Measurements from ENCODE around the gene EMX1.
A peak's percentile ranks its signal among the peaks of the same experiment; 100 is the strongest.
"Not testable (repeated sequence)": the region's sequence is repeated elsewhere in the genome, so short reads cannot be mapped to it uniquely, and the experiment has no call there.

Gene EMX1

GRCh38 chr2:72900191-72900825, 17.0 kb upstream of the EMX1 start:
- WGBS (ENCODE audit: insufficient coverage, insufficient read length): no CpG with 5 or more reads among the region's 5 CpGs
- no peak for DNase-seq (ENCODE audit: low read depth, low spot score)
- H3K36me3 ChIP-seq (ENCODE audit: control insufficient read depth, insufficient read depth, low read length): no peaks in the 10 kb centered on the region
- no peaks in the 10 kb centered on the region for H3K9me3 ChIP-seq (ENCODE audit: control insufficient read depth, insufficient read depth, low read length)
- H3K27ac ChIP-seq (ENCODE audit: low read length): no peak overlapping the region
- no peak overlapping the region for H3K4me3 ChIP-seq (ENCODE audit: low read length)
- peaks cover 7% of the 10 kb centered on the region; the same call in 1 of the 2 replicates for H3K27me3 ChIP-seq (ENCODE audit: control insufficient read depth, insufficient read depth, low read length)
- H3K4me1 ChIP-seq (ENCODE audit: control insufficient read depth, insufficient read depth, low read length): no peaks in the 10 kb centered on the region; the same call in 1 of the 2 replicates

DNA sequence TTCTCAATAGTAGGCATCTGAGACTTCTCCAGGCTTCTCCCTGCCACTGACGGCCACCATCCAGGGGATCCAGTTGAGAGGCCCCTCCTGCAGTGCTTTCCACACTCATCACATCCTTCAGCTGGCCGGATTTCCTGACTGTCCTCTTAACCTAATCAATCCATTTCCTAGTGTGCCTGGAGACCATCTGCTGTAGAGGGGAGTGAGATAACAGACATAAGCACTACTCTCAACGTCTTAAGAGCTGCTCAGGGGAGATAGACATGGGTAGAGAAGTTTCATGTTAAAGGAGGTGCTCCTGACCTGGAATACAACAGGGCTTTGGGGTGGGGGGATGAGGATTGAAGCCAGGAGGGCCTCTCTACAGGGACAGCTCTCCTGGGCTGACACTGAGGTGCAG, 15.9 kb upstream of the EMX1 start:
- H3K4me1 ChIP-seq (ENCODE audit: control insufficient read depth, insufficient read depth, low read length): no peaks in the 10 kb centered on the region
- no peak for DNase-seq (ENCODE audit: low read depth, low spot score)
- WGBS (ENCODE audit: insufficient coverage, insufficient read length): no CpG with 5 or more reads among the region's 3 CpGs
- H3K36me3 ChIP-seq (ENCODE audit: control insufficient read depth, insufficient read depth, low read length): no peaks in the 10 kb centered on the region
- no peak overlapping the region for H3K4me3 ChIP-seq (ENCODE audit: low read length)
- H3K27me3 ChIP-seq (ENCODE audit: control insufficient read depth, insufficient read depth, low read length): no peaks in the 10 kb centered on the region; the same call in 1 of the 2 replicates
- no peak overlapping the region for H3K27ac ChIP-seq (ENCODE audit: low read length)
- no peaks in the 10 kb centered on the region for H3K9me3 ChIP-seq (ENCODE audit: control insufficient read depth, insufficient read depth, low read length)

DNA sequence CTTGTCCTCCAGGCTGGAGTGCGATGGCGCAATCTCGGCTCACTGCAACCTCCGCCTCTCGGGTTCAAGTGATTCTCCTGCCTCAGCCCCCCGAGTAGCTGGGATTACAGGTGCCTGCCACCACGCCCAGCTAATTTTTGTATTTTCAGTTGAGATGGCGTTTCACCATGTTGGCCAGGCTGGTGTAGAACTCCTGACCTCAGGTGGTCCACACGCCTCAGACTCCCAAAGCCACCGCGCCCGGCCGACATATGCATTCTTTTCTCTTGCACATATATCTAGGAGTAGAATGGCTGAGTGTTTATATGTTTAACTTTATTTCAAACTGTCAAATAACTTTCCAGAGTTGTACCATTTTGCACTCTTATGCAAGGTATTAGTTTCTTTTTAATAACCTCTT, 9.9 kb upstream of the EMX1 start:
- not testable (repeated sequence) for H3K36me3 ChIP-seq (ENCODE audit: control insufficient read depth, insufficient read depth, low read length); DNase-seq (ENCODE audit: low read depth, low spot score); H3K27ac ChIP-seq (ENCODE audit: low read length); H3K9me3 ChIP-seq (ENCODE audit: control insufficient read depth, insufficient read depth, low read length); H3K27me3 ChIP-seq (ENCODE audit: control insufficient read depth, insufficient read depth, low read length); H3K4me1 ChIP-seq (ENCODE audit: control insufficient read depth, insufficient read depth, low read length); H3K4me3 ChIP-seq (ENCODE audit: low read length)
- no CpG with 5 or more reads among the region's 13 CpGs for WGBS (ENCODE audit: insufficient coverage, insufficient read length)

DNA sequence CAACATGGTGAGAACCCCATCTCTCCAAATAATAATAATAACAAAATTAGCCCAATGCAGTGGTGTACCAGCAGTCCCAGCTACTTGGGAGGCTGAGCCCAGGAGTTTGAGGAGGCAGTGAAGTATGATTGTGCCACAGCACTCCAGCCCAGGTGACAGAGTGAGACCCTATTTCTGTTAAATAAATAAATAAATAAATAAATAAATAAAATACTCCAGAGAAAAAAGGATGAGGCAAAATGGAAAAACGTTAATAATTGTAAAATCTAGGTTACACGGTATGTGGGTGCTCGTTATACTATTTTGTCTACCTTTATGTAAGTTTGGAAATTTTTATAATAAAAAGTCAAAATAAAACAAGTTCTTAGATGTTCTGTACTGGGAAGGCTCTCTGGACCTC, 8.6 kb upstream of the EMX1 start:
- H3K4me1 ChIP-seq (ENCODE audit: control insufficient read depth, insufficient read depth, low read length): no peaks in the 10 kb centered on the region
- H3K4me3 ChIP-seq (ENCODE audit: low read length): no peak overlapping the region
- no peaks in the 10 kb centered on the region for H3K36me3 ChIP-seq (ENCODE audit: control insufficient read depth, insufficient read depth, low read length)
- no CpG with 5 or more reads among the region's 3 CpGs for WGBS (ENCODE audit: insufficient coverage, insufficient read length)
- no peaks in the 10 kb centered on the region for H3K9me3 ChIP-seq (ENCODE audit: control insufficient read depth, insufficient read depth, low read length)
- DNase-seq (ENCODE audit: low read depth, low spot score): no peak
- H3K27ac ChIP-seq (ENCODE audit: low read length): no peak overlapping the region
- peaks cover 17% of the 10 kb centered on the region for H3K27me3 ChIP-seq (ENCODE audit: control insufficient read depth, insufficient read depth, low read length)

DNA sequence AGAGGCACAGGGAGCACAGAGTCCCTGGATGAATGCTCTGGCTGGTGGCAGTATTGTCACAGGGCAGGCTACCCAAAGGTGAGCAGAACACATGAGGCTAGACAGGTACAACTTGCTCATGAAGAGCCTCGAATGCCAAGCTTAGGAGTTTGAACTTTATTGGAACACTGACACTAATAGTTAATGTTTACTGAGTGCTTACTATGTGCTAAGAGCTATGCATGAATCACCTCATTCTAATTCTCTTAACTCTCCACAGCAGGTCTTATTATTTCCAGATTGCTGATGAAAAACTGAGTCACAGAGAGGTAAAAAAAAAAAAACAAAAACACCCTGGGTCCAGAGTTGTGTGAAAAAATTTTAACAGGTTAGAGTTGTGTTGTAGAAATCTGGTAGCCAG, 6.1 kb upstream of the EMX1 start:
- no peak for DNase-seq (ENCODE audit: low read depth, low spot score)
- Histone ChIP-seq H3K4me3 (ENCODE audit: low read length) (no peak overlapping the region), H3K4me1 (ENCODE audit: control insufficient read depth, insufficient read depth, low read length) (peaks cover 8% of the 10 kb centered on the region), H3K27ac (ENCODE audit: low read length) (no peak overlapping the region), H3K9me3 (ENCODE audit: control insufficient read depth, insufficient read depth, low read length) (no peaks in the 10 kb centered on the region), H3K27me3 (ENCODE audit: control insufficient read depth, insufficient read depth, low read length) (peaks cover 34% of the 10 kb centered on the region), H3K36me3 (ENCODE audit: control insufficient read depth, insufficient read depth, low read length) (no peaks in the 10 kb centered on the region)
- no CpG with 5 or more reads among the region's 1 CpG for WGBS (ENCODE audit: insufficient coverage, insufficient read length)

GRCh38 chr2:72913486-72914205, 3.7 kb upstream of the EMX1 start:
- Histone ChIP-seq H3K4me3 (ENCODE audit: low read length) (no peak overlapping the region), H3K36me3 (ENCODE audit: control insufficient read depth, insufficient read depth, low read length) (no peaks in the 10 kb centered on the region), H3K9me3 (ENCODE audit: control insufficient read depth, insufficient read depth, low read length) (no peaks in the 10 kb centered on the region), H3K27ac (ENCODE audit: low read length) (no peak overlapping the region), H3K4me1 (ENCODE audit: control insufficient read depth, insufficient read depth, low read length) (peaks cover 8% of the 10 kb centered on the region), H3K27me3 (ENCODE audit: control insufficient read depth, insufficient read depth, low read length) (peaks cover 51% of the 10 kb centered on the region)
- no peak for DNase-seq (ENCODE audit: low read depth, low spot score)
- no CpG with 5 or more reads among the region's 7 CpGs for WGBS (ENCODE audit: insufficient coverage, insufficient read length)

GRCh38 chr2:72914206-72914559, 3.1 kb upstream of the EMX1 start:
- DNase-seq (ENCODE audit: low read depth, low spot score): no peak
- peaks cover 8% of the 10 kb centered on the region for H3K4me1 ChIP-seq (ENCODE audit: control insufficient read depth, insufficient read depth, low read length)
- H3K27ac ChIP-seq (ENCODE audit: low read length): no peak overlapping the region
- no peaks in the 10 kb centered on the region for H3K9me3 ChIP-seq (ENCODE audit: control insufficient read depth, insufficient read depth, low read length)
- no peak overlapping the region for H3K4me3 ChIP-seq (ENCODE audit: low read length)
- H3K27me3 ChIP-seq (ENCODE audit: control insufficient read depth, insufficient read depth, low read length): peaks cover 53% of the 10 kb centered on the region
- no CpG with 5 or more reads among the region's 7 CpGs for WGBS (ENCODE audit: insufficient coverage, insufficient read length)
- H3K36me3 ChIP-seq (ENCODE audit: control insufficient read depth, insufficient read depth, low read length): no peaks in the 10 kb centered on the region

DNA sequence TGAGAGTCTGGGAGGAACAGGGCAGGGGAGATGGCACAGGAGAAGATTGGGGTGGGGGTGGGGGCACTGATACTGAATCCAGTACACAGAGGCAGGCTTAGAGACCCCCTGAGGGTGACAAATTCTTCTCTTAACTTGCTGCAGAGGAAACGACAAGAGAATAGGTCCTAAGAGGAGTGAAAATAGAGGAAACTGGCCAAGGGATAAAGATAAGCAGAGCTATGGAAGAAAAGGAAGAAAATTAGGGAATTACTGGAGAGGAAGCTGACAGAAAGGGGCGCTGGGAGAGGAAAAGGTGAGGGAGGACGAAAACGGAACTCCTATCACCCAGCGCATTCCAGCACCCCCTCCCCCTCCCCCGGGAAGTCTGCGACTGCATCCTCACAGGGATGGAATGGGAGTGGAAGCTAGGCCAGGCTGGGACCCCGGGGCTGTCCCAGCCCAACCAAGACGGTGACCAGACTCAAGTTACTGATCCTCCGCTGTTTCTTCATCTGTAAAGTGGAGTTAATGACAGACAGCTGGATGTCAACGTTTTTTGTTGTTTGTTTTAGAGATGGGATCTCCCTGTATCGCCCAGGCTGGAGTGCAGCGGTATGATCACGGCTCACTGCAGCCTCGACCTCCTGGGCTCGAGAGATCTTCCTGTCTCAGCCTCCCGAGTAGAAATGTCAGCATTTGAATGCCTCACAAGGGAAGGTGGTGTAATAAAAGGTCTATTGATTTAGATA, 2.6 kb upstream of the EMX1 start:
- Histone ChIP-seq H3K27ac (ENCODE audit: low read length) (no peak overlapping the region), H3K9me3 (ENCODE audit: control insufficient read depth, insufficient read depth, low read length) (no peaks in the 10 kb centered on the region), H3K36me3 (ENCODE audit: control insufficient read depth, insufficient read depth, low read length) (no peaks in the 10 kb centered on the region), H3K4me3 (ENCODE audit: low read length) (no peak overlapping the region), H3K4me1 (ENCODE audit: control insufficient read depth, insufficient read depth, low read length) (peaks cover 8% of the 10 kb centered on the region), H3K27me3 (ENCODE audit: control insufficient read depth, insufficient read depth, low read length) (peaks cover 59% of the 10 kb centered on the region)
- WGBS (ENCODE audit: insufficient coverage, insufficient read length): no CpG with 5 or more reads among the region's 17 CpGs
- DNase-seq (ENCODE audit: low read depth, low spot score): no peak

GRCh38 chr2:72915320-72915906, 1.9 kb upstream of the EMX1 start:
- Histone ChIP-seq H3K36me3 (ENCODE audit: control insufficient read depth, insufficient read depth, low read length) (no peaks in the 10 kb centered on the region), H3K4me1 (ENCODE audit: control insufficient read depth, insufficient read depth, low read length) (peaks cover 8% of the 10 kb centered on the region), H3K9me3 (ENCODE audit: control insufficient read depth, insufficient read depth, low read length) (no peaks in the 10 kb centered on the region), H3K4me3 (ENCODE audit: low read length) (peak overlapping the region; percentile 36; the same call in 1 of the 2 replicates), H3K27me3 (ENCODE audit: control insufficient read depth, insufficient read depth, low read length) (peaks cover 64% of the 10 kb centered on the region), H3K27ac (ENCODE audit: low read length) (no peak overlapping the region)
- no peak for DNase-seq (ENCODE audit: low read depth, low spot score)
- no CpG with 5 or more reads among the region's 26 CpGs for WGBS (ENCODE audit: insufficient coverage, insufficient read length)

DNA sequence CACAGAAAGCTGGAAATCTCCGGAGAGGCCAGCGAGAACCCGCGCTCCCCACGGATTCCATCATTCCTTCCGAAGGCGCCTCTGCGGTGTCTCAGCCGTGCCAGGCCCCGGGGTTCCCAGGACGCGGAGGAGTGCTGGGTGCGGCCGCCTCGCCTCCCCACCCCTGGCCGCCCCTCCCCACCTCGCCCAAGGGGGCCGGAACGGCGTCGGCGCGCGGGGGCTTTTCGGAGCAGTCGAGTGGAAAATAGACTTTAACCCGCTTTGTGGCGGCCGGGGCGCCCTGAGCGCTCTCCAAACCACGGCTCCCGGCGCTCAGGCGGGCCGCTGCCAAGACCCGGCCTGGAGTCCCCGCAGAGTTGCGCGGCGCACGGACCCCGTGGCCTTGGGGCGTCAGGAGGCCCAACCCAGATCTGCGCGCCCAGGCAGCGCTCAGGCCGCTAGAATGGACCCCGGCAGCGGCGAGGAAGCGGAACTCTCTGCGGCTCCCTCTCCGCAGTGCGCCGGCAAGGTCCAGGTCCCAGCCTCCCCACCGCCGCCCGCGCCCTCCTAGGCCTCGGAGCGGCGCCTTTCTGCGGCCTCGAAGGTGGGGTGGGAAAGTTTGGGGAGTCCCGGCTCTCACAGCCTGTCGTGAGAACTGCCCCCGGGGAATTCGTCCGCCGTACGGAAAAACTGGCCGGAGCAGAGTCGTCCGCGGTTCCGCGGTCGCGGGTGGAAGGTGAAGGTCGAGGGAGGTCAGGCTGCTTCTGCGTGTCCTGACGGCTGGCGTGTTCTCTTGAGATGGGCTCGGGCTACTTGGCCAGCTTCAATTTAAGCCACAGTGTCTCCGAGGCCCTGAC, 1.2 kb upstream of the EMX1 start:
- Histone ChIP-seq H3K36me3 (ENCODE audit: control insufficient read depth, insufficient read depth, low read length) (no peaks in the 10 kb centered on the region), H3K9me3 (ENCODE audit: control insufficient read depth, insufficient read depth, low read length) (no peaks in the 10 kb centered on the region), H3K27me3 (ENCODE audit: control insufficient read depth, insufficient read depth, low read length) (peaks cover 71% of the 10 kb centered on the region), H3K27ac (ENCODE audit: low read length) (no peak overlapping the region), H3K4me1 (ENCODE audit: control insufficient read depth, insufficient read depth, low read length) (peaks cover 8% of the 10 kb centered on the region), H3K4me3 (ENCODE audit: low read length) (peak overlapping the region; percentile 36; the same call in 1 of the 2 replicates)
- no peak for DNase-seq (ENCODE audit: low read depth, low spot score)
- WGBS (ENCODE audit: insufficient coverage, insufficient read length): no CpG with 5 or more reads among the region's 86 CpGs
